H1 (cell line): ENCODE data around the gene TSPOAP1. TPM values are rescaled to one million over a fixed set of nuclear protein-coding genes. Genes with fewer than 3 reads are reported as not detected.

Experiments used
- NANOG ChIP-seq: IDR thresholded peaks from 2 replicates; pipeline ENCODE4 v1.6.1; 2011; ENCODE audit warnings: low read length, low read depth, mild to moderate bottlenecking, inconsistent platforms; ENCODE audit not compliant: insufficient read depth, poor library complexity, severe bottlenecking
- polyA plus RNA-seq, 7 experiments: library from polyadenylated mRNA; depleted of rRNA in 3 of 7; stranded (reverse) in 5 of 7; unstranded in 2 of 7; fragments of >200 nt in 5 of 7; fragments of 200-250 nt in 2 of 7; gene quantifications; 1 replicate in 5 of 7; 2 replicates in 1 of 7; 4 replicates in 1 of 7; pipeline versions ENCODE4 v1.2.1 to v1.2.3, GENCODE V29; 2011 to 2013; ENCODE audit warnings: missing spikeins in 2 of 7, mixed read lengths in 2 of 7
- total RNA-seq: library from RNA; stranded (reverse); fragmentation: NEBNext Ultra II Directional; extraction: Animal tissue kit (Norgen Biotek cat#: 25700); gene quantifications from 2 replicates; pipeline ENCODE4 v1.2.1, GENCODE V29; 2021
- TF ChIP-seq, protein P1 (sequence below): fragments of 300-600 bp; sonication (generic); IDR thresholded peaks from 2 replicates; pipeline ENCODE4 v1.7.1; 2012; ENCODE audit warnings: low read length, moderate library complexity, mild to moderate bottlenecking, inconsistent platforms; ENCODE audit not compliant: insufficient replicate concordance

Gene TSPOAP1
- total and polyA plus RNA-seq, 2 of the 8 experiments (the other 6 are each of a cell fraction or from before 2014, with no cell fraction given): 7.6 to 9.2 TPM

DNA sequence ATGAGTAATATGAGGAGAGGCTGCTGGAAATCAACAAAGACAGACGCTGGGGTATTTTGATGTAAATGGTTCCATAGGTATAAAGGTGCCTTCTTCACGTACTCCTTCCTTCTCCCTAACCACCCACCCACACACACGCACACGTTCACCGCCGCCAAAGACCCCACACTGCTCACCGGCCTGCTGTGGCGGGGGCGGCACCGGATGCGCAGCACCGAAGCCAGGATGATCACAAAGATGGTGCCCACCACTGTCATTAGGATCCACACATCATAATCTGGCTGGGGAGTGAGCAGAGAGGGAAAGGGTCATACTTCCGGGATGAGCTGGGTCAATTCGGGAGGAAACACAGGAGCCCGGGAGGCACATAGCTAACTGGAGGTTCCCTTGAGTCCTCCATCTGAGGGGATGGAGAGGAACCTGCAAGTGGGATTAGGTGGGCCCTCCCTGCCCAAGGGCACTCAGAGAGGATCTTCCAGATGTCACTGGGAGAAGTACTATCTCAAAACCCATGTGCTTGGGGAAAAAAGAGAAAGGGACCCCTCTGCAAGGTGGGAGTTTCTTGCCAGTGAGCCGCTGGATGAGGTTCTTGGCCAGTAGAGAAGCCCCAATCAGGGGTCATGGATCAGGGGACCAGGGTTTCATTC, 33.9 kb upstream of the TSPOAP1 start (continued):
- TF ChIP-seq, protein P1, sequence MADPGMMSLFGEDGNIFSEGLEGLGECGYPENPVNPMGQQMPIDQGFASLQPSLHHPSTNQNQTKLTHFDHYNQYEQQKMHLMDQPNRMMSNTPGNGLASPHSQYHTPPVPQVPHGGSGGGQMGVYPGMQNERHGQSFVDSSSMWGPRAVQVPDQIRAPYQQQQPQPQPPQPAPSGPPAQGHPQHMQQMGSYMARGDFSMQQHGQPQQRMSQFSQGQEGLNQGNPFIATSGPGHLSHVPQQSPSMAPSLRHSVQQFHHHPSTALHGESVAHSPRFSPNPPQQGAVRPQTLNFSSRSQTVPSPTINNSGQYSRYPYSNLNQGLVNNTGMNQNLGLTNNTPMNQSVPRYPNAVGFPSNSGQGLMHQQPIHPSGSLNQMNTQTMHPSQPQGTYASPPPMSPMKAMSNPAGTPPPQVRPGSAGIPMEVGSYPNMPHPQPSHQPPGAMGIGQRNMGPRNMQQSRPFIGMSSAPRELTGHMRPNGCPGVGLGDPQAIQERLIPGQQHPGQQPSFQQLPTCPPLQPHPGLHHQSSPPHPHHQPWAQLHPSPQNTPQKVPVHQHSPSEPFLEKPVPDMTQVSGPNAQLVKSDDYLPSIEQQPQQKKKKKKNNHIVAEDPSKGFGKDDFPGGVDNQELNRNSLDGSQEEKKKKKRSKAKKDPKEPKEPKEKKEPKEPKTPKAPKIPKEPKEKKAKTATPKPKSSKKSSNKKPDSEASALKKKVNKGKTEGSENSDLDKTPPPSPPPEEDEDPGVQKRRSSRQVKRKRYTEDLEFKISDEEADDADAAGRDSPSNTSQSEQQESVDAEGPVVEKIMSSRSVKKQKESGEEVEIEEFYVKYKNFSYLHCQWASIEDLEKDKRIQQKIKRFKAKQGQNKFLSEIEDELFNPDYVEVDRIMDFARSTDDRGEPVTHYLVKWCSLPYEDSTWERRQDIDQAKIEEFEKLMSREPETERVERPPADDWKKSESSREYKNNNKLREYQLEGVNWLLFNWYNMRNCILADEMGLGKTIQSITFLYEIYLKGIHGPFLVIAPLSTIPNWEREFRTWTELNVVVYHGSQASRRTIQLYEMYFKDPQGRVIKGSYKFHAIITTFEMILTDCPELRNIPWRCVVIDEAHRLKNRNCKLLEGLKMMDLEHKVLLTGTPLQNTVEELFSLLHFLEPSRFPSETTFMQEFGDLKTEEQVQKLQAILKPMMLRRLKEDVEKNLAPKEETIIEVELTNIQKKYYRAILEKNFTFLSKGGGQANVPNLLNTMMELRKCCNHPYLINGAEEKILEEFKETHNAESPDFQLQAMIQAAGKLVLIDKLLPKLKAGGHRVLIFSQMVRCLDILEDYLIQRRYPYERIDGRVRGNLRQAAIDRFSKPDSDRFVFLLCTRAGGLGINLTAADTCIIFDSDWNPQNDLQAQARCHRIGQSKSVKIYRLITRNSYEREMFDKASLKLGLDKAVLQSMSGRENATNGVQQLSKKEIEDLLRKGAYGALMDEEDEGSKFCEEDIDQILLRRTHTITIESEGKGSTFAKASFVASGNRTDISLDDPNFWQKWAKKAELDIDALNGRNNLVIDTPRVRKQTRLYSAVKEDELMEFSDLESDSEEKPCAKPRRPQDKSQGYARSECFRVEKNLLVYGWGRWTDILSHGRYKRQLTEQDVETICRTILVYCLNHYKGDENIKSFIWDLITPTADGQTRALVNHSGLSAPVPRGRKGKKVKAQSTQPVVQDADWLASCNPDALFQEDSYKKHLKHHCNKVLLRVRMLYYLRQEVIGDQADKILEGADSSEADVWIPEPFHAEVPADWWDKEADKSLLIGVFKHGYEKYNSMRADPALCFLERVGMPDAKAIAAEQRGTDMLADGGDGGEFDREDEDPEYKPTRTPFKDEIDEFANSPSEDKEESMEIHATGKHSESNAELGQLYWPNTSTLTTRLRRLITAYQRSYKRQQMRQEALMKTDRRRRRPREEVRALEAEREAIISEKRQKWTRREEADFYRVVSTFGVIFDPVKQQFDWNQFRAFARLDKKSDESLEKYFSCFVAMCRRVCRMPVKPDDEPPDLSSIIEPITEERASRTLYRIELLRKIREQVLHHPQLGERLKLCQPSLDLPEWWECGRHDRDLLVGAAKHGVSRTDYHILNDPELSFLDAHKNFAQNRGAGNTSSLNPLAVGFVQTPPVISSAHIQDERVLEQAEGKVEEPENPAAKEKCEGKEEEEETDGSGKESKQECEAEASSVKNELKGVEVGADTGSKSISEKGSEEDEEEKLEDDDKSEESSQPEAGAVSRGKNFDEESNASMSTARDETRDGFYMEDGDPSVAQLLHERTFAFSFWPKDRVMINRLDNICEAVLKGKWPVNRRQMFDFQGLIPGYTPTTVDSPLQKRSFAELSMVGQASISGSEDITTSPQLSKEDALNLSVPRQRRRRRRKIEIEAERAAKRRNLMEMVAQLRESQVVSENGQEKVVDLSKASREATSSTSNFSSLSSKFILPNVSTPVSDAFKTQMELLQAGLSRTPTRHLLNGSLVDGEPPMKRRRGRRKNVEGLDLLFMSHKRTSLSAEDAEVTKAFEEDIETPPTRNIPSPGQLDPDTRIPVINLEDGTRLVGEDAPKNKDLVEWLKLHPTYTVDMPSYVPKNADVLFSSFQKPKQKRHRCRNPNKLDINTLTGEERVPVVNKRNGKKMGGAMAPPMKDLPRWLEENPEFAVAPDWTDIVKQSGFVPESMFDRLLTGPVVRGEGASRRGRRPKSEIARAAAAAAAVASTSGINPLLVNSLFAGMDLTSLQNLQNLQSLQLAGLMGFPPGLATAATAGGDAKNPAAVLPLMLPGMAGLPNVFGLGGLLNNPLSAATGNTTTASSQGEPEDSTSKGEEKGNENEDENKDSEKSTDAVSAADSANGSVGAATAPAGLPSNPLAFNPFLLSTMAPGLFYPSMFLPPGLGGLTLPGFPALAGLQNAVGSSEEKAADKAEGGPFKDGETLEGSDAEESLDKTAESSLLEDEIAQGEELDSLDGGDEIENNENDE: no peak
- TF ChIP-seq NANOG: no peak
- TF ChIP-seq, all 59 proteins: peak for 0
